ENCODE data around the gene YWHAH.
A peak's percentile ranks its signal among the peaks of the same experiment; 100 is the strongest.
"Not testable (repeated sequence)": the region's sequence is repeated elsewhere in the genome, so short reads cannot be mapped to it uniquely, and the experiment has no call there.

The YWHAH gene

DNA sequence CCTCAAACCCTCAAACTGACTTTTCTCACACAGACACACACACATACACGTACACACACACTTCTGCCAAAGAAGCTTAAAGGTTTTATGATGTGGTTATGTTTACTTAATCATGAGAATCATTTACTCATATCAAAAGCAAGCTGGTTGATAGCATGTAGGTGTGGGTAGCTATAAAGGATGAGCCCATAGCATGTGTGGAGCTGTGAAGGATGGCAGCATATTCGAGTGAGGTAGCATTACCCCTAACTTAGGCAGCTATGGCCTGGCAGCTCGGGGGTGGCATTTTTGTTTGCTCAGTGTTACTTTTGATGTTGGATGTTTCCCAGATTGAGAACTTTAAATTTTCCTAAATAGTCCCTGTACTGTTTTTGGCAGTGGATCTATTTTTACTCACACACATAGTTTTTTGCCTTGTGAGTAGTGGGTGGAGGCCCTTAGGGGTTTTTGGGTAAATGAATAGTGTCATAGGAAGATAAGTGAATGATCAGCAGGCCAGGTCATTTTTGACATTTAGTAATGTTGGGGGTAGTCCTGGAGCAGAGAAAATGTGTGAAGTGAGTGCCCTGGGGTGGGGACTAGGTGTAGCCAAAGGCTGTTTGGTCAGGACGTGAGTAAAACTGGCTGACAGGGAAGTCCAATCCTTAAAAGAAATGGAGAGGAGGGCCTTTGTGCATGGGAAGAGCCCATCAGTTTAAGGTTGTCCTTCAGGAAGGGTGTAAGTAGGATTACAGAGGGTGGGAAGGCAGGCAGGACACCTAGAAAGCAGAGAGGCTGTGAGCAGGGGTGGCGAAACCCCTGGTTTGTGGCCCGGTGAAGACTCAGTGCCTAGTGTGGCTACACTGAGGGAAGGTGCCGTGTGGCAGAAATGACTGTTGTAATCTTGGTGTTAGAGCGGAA, 7.1 kb downstream of the YWHAH start:
- DNase-seq, result no peak

DNA sequence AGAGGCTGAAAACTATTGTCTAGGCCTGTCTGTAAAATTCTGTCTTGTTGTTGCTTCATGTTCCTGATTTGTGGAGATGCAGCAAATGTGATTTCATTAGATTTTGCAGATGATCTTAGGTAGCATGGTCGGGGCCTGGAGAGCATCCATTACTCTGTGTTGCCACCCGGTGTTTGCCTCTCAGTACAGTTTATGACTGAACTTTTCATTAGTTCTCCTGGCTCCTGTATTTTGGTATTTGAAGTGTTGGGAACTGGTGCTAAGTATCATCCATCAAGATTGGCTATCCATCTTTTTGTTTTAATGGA, 7.7 kb downstream of the YWHAH start:
- DNase-seq, result no peak

DNA sequence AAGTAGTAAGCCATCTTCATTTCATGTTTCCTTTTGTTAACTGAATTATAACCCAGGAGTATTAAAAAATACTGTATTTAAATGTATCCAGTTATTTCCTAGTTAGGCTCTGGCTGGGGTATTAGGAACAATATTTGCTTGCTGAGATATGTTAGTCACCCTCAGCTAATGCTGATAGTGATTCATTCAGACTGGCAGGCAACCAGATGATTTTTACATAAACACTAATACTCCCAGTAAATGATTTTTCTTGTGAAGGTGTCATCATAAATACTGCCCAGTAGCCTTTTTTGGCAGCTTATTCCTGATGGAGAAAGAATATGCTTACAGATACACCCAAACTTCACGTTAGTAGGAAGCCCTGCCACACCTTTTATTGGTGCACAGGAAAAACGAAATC, 8.1 kb downstream of the YWHAH start:
- DNase-seq, result no peak

DNA sequence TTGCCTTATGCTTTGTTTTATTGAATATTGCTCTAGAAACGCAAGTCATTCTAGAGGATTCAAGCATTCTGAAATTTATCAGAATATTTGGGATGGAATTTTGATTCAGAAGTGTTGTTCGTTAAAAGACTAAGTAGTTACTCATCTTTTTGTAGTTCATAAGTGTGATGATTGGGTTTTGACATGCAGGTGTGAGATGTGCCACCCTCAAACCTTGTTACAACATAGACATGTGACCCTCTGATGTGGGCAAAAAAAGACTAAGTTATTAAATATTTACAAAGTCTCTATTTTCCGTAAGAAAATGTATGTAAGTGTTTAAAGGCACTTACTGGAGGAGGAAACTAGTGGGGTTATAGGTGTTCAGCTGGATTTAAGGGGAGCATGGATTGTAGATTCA, 8.9 kb downstream of the YWHAH start:
- no peak for DNase-seq

- DNase-seq, result no peak
Observed at GRCh38 chr22:31954535-31955523, 10.5 kb downstream of the YWHAH start.

GRCh38 chr22:31956360-31956759, 12.0 kb downstream of the YWHAH start:
- no peak for DNase-seq

GRCh38 chr22:31957970-31958594, 13.7 kb downstream of the YWHAH start:
- DNase-seq, result no peak

GRCh38 chr22:31958625-31959239, 14.4 kb downstream of the YWHAH start:
- DNase-seq, result no peak

DNA sequence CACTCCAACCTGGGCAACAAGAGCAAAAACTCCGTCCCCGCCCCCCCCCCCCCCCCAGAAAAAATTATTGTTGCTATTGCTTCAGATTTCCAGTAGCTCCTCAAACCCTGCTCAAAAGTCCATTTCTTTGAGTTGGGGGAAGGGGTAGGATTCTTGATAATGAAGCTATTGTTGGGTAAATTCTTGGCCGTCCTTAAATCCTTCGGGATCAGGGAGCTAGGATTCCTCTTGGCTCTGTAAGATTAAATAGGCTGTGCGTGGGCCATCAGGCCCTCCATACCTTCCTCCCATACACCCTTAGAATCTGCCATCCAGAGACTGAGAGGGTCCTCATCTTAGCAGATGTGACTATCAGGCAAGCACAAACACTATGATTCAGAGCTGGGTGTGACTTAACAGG, 16.4 kb downstream of the YWHAH start:
- DNase-seq, result no peak

DNA sequence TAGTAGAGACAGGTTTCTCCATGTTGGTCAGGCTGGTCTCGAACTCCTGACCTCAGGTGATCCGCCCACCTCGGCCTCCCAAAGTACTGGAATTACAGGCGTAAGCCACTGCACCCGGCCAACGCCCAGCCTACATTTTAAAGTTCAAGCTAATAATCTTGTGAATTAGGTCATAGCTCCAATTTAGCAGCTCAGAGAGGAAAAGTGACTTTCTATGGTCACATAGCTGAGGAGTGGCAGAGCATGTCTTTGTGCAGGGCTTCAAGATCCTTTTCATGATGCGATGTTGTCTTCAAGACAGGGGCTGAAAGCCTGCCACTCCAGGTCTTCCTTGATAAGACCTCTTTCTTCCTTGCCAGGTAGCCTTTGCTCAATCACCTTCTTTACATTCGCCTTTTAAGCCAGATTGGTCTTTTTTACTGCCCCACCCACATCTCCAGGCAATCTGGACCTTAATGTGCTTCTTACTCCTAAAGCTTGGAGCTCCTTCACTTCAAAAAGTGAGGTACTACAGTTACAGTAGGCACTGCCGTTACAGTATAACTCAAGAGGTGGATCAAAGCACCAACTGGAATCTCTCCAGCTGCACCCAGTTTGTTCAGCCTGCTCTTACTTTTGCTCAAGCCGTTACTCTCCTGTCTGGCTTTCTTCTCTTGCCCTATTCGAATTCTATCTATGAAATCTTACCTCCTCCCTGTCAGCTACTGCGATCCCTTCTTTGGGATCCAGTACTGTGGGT, 18.2 kb downstream of the YWHAH start:
- DNase-seq, result no peak

DNA sequence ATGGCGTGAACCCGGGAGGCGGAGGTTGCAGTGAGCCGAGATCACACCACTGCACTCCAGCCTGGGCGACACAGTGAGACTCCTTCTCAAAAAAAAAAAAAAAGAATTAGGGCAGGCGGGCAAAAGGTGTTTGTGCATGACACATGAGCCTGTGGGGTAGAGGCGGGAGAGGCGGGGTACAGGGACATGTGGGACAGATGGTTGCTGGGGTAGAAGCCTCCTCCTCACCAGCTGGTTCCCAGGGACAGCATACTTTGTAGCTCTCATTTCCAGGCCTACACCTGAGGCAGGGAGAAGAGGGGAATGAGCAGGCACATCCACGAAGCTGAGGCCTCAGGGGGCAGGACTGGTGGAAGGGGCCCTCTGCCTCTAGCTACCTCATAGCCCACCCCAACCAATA, 23.7 kb downstream of the YWHAH start:
- no peak for DNase-seq

DNA sequence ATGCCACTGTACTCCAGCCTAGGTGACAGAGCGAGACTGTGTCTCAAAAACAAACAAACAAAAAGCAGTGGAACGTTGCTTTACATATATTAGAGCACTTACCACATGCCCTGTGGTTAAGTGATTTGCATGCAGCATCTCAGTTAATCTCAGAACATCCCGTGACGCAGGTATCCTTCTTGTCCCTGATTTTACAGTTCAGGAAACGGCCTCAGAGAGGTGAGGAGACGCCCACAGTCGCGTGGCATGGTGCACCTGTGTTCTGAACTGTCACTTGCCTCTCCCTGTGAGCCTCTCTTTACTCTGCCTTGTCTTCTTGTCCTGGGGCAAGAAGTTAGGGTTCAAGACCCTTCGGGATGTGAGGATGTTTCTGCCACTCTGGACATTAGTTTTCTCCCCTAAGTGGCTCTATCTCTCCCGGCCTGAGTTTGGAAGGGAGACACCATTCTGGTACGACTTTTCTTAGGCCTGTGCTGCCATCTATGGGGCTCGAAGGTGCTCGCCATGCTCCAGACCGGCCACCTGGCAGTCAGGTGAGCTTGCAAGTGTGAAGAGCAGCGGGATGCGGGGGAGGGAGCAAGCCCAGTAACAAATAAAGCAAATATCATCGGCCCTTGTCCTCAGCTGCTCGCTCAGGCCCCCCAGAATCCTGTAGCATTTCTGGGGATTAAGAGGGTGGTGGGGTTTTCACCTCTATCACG, 25.6 kb downstream of the YWHAH start:
- peak; percentile 75 for DNase-seq

GRCh38 chr22:31970490-31971444, 26.4 kb downstream of the YWHAH start:
- peak; percentile 99 for DNase-seq

- no peak for DNase-seq
Observed at GRCh38 chr22:31972180-31972579, 27.8 kb downstream of the YWHAH start.

- no peak for DNase-seq
Observed at GRCh38 chr22:31973739-31974138, 29.4 kb downstream of the YWHAH start.

DNA sequence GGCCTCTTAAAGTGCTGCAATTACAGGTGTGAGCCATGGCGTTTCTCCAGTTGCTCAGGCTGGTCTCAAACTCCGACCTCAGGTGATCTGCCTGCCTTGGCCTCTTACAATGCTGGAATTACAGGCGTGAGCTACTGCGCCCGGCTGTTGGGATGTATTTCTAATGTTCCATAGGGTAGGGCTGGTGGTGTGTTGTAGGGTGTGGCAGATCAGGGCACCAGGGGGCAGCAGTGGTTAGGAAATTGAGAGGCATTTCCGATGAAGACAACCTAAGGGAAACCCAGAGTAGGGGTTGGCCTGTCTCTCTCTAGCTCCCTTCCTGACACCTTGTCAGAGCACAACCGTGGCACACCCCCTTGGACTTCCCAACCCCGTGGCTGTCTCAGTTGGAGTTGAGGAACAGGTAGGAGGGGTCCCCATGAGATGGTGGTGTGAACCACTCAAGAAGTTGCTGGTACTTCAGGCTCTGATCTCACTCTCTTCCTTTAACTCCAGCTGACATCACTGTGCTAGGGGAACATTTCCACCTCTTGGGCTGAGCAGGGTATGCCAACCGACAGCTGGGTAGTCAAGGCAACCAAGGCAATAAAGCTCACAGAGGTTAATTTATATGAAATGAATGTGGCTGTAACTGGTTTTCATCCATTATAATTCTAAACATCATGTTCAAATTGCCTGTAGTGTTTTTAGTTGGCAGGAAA, 33.0 kb downstream of the YWHAH start:
- DNase-seq, result peak; percentile 92

DNA sequence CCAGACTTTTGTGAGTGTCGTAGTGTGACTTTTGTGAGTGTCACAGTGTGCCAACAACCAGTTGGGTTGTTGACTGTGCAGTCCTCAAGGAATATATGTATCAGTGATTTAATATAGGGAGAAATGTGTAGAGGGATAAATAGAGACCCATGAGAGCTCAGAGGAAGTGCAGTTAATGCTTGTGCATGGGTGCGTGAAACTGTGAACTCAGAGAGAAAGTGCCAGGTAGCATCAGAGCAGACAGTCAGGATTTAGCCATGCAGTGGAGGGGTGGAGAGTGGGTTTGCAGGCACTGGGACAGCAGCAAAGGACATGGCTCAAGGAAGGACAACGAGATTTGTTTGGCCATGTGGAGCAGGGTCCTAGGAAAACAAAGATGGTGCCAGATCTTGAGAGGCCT, 33.6 kb downstream of the YWHAH start:
- DNase-seq, result no peak

GRCh38 chr22:31980628-31981027, 36.3 kb downstream of the YWHAH start:
- no peak for DNase-seq

DNA sequence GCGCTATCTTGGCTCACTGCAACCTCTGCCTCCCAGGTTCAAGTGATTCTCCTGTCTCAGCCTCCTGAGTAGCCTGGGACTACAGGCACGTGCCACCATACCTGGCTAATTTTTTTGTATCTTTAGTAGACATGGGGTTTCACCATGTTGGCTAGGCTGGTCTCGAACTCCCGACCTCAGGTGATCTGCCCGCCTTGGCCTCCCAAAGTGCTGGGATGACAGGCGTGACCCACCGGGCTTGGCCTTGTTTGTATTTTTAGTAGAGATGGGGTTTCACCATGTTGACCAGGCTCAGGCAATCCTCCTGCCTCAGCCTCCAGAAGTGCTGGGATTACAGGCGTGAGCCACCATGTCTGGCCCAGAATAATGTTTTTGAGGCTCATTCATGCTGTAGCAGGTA, 37.6 kb downstream of the YWHAH start:
- DNase-seq, result not testable (repeated sequence)

Measured in activated CD8-positive, alpha-beta memory T cell treated with anti-CD3 and anti-CD28 coated beads for 24 hours (primary cell).